ENCODE measurements around the gene AGXT.

Gene AGXT

DNA sequence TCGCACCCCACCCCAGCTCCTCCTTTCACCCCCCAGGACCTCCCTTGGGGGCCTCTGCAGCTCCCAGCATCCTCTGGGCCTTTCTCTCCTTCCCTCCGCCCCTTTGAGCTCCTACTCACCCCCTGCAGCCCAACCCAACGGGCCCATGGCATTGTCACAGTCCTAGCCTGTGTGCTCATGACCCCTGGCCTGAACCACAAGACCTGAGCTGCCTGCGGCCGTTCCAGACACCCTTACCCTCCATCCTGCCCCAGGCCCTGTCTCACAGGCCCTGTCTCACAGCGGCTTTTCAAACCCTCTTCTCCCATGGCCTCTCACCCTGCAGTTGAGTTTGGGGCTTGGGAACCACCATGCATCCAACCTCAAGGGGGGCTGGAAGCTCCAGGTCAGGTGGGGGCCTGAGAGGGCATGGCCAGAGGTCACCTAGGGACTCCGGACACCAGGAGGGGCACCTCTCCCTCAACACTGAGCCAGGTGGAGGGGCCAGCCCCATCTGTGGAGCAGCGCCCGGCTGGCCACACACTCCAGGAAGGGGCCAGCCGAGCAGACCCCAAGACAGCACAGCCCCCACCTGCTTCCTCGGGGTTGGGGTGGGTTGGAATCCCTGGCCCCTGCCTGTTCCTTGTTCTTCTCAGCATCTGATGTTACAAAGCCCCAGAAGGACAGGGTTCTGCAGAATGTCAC, 20.4 kb downstream of the AGXT start:
- no peak for DNase-seq (ENCODE audit: low read depth, low spot score)
- no peak overlapping the region for H3K4me3 ChIP-seq
- H3K9ac ChIP-seq (ENCODE audit: insufficient read length): no peak overlapping the region
- TF ChIP-seq POLR2AphosphoS5 (IDR thresholded peaks at IDR 0.05; ENCODE audit: borderline replicate concordance, low read depth, low read length): no peak
- TF ChIP-seq EZH2 (IDR thresholded peaks at IDR 0.05): no peak
- H3K36me3 ChIP-seq (ENCODE audit: insufficient read depth, low read length): no peaks in the 10 kb centered on the region
- H3K27ac ChIP-seq: no peak overlapping the region
- H3K9me3 ChIP-seq (ENCODE audit: low read depth, low read length): no peaks in the 10 kb centered on the region

DNA sequence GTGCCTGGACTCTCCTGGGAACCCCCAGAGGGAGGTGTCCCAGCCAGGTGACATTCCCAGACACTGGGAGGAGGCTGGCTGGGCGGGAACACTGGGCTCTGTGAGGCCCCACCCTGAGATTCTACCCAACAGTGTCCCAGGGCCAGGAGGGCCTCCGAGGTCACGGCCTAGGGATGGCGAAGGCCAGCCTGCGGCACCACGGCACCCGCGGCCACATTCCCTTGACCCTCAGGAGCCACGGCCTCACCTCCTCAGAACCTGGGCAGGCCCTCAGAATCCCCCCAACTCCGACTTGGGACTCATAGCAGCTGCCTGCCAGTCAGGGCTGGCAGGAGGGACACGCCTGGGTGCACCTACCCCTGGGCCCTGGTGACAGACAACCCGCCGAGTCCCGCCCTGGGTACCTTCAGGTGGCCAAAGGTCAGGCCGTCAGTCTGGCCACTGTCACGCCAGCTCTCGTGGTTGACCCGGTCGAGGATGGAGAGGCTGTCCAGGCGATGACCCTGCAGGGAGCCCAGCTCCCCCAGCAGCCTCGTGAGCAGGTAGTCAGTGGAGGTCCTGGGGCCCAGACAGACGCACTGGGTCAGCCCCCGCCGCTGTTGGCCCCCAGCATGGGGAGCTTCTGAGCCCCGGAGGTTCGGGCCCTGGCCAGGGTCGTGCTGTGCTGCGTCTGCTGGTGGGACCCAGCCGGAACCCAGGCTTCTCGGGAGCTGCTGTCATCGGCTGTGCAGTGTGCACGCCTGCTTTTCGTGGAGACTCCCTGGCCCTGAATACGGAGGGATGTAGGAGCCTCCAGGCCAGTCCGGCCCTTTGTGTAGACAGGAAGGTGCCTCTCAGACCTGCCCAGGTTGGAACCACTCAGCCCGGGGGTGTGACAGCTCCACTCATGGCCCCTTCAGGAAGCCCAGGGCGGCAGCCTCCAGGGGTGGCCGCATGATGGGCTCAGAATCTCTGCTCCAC, 21.3 kb downstream of the AGXT start:
- no peak for TF ChIP-seq FOXP2 (optimal IDR thresholded peaks at IDR 0.05; ENCODE audit: control extremely low read depth, extremely low read length, insufficient read depth)
- TF ChIP-seq EZH2 (IDR thresholded peaks at IDR 0.05): no peak
- TF ChIP-seq POLR2AphosphoS5 (IDR thresholded peaks at IDR 0.05; ENCODE audit: borderline replicate concordance, low read depth, low read length): no peak
- Histone ChIP-seq H3K9ac (ENCODE audit: insufficient read length) (no peak overlapping the region), H3K9me3 (ENCODE audit: low read depth, low read length) (no peaks in the 10 kb centered on the region), H3K36me3 (ENCODE audit: insufficient read depth, low read length) (no peaks in the 10 kb centered on the region), H3K27ac (no peak overlapping the region), H3K4me3 (no peak overlapping the region)
- no peak for DNase-seq (ENCODE audit: low read depth, low spot score)

DNA sequence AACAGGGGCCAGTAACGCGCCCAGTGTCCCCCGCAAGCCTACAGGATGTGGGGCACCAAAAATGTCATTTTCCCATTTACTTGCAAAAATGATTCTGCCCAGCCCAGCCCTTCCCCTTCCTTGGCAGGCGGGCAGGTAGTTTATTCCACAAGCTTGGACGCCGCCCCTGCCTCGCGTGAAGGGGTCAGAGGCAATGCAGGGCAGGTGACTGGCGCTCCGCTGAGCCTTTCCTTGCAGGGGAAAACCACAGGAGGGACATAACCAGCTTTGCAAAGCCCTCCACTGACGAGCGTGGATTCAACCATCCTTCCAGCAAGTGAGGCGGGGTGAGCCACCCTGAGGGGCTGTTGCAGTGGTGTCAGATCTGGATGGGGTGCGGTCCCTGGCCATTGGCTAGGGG, 22.1 kb downstream of the AGXT start:
- no peak overlapping the region for H3K27ac ChIP-seq
- TF ChIP-seq FOXP2 (optimal IDR thresholded peaks at IDR 0.05; ENCODE audit: control extremely low read depth, extremely low read length, insufficient read depth): no peak
- H3K4me3 ChIP-seq: no peak overlapping the region
- no peaks in the 10 kb centered on the region for H3K36me3 ChIP-seq (ENCODE audit: insufficient read depth, low read length)
- no peak for DNase-seq (ENCODE audit: low read depth, low spot score)
- no peaks in the 10 kb centered on the region for H3K9me3 ChIP-seq (ENCODE audit: low read depth, low read length)
- no peak overlapping the region for H3K9ac ChIP-seq (ENCODE audit: insufficient read length)

DNA sequence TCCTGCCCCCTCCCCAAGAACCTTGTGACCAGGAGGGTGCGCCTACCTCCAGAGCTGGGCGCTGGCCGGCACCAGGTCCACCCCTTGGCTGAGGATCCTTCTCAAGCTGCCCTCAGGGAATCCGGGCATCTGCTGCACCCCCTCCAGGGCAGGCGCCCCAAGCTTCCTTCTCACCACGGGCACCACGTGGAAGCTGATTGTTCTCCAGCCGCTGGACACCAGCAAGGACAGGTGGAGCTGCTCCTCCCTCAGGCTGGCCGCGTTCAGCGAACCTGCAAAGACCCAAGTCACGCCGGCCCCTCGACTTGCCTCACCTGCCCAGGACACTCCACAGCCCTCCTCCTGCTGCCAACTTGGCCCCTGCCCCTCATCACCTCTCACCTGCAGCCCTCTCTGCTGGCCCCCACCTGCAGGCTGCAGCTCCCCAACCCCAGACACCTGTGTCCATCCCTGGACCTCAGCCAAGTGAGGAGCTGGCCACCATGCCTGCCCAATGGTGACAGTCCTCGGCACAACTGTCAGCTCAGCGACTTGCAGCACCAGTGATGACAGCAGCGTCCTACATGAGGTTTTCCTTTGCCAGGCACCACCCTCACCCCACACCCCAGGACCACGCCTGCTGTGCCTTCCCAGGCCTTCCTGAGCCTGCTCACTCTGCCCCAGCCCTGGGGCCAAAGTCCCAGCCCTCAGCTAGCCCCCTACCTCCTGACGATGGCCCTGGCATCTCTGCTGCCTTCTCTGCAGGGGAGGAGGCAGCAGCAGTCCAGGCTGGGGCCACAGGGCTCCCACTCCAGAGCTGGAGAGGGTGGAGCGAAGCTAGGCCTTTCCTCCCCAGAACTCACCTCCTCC, 23.1 kb downstream of the AGXT start:
- Histone ChIP-seq H3K4me3 (no peak overlapping the region), H3K9ac (ENCODE audit: insufficient read length) (no peak overlapping the region), H3K9me3 (ENCODE audit: low read depth, low read length) (no peaks in the 10 kb centered on the region), H3K36me3 (ENCODE audit: insufficient read depth, low read length) (no peaks in the 10 kb centered on the region), H3K27ac (no peak overlapping the region)
- DNase-seq (ENCODE audit: low read depth, low spot score): no peak
- TF ChIP-seq POLR2AphosphoS5 (IDR thresholded peaks at IDR 0.05; ENCODE audit: borderline replicate concordance, low read depth, low read length) (no peak), FOXP2 (optimal IDR thresholded peaks at IDR 0.05; ENCODE audit: control extremely low read depth, extremely low read length, insufficient read depth) (no peak), EZH2 (IDR thresholded peaks at IDR 0.05) (no peak)

DNA sequence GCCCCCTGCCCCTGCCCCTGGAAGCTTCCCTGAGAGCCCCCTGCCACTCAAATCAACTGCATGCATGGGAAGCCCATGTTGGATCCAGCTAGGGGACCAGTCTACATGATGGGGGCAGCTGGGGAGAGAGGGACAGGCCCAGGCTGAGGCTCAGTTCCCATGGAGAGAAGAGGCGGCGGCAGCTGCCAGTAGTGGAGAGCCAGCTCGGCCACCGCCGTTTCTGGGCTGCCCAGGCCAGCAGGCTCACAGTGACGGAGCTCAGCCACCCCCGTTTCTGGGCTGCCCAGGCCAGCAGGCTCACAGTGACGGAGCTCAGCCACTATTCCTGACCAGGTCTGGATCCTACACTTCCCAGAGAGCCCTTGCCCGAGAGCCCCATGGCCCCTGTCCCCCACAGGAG, 23.7 kb downstream of the AGXT start:
- H3K27ac ChIP-seq: no peak overlapping the region

DNA sequence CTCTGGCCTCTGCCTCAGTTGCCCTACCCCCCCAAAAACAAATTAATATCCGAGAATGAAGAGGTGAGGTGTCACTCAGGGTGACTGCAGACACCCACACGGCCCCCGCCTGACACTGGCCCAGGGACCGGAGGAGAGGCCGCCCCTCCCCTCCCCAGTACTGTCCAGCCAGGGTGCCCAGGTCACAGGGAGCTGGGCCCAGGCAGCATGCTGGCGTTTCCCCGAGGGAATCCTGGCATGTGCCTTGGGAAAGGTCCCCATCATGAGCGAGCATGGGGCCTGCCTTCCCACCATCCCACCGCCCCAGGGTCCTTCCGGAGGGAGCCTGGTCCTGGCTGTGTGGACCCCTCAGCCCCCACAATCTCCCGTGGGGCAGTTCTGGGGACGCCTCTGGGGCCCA, 24.3 kb downstream of the AGXT start:
- Histone ChIP-seq H3K9me3 (ENCODE audit: low read depth, low read length) (no peaks in the 10 kb centered on the region), H3K4me3 (no peak overlapping the region), H3K36me3 (ENCODE audit: insufficient read depth, low read length) (no peaks in the 10 kb centered on the region), H3K9ac (ENCODE audit: insufficient read length) (no peak overlapping the region), H3K27ac (no peak overlapping the region)
- no peak for TF ChIP-seq POLR2AphosphoS5 (IDR thresholded peaks at IDR 0.05; ENCODE audit: borderline replicate concordance, low read depth, low read length)
- TF ChIP-seq FOXP2 (optimal IDR thresholded peaks at IDR 0.05; ENCODE audit: control extremely low read depth, extremely low read length, insufficient read depth): no peak
- TF ChIP-seq EZH2 (IDR thresholded peaks at IDR 0.05): no peak
- no peak for DNase-seq (ENCODE audit: low read depth, low spot score)

More for the DNA sequence above, 23.7 kb downstream of the AGXT start:
- no peak for TF ChIP-seq FOXP2 (optimal IDR thresholded peaks at IDR 0.05; ENCODE audit: control extremely low read depth, extremely low read length, insufficient read depth)
- DNase-seq (ENCODE audit: low read depth, low spot score): no peak
- Histone ChIP-seq H3K36me3 (ENCODE audit: insufficient read depth, low read length) (no peaks in the 10 kb centered on the region), H3K9me3 (ENCODE audit: low read depth, low read length) (no peaks in the 10 kb centered on the region), H3K9ac (ENCODE audit: insufficient read length) (no peak overlapping the region), H3K4me3 (no peak overlapping the region)

DNA sequence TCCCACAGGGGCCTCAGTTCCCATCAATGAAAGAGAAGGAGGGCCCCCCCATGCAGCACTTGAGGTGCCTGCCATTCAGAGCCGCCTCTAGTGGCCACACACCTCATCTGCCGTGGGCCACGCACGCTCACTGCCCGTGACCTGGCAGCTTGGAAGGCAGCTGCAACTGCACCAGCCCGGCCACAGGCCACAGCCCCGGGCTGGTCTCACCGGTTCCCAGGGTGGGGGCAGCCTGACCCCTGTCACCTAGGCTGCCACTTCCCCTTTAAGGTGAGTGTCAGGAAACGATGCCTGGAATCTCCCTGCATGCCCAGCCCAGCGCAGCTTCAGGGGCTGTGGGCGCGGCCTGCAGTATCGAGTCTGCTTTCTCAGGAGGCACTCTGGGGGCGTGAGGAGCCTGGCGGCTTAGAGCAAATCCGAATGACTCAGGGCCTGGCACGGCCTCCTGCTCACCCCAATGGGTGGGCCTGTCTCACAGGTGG, 24.8 kb downstream of the AGXT start:
- H3K9ac ChIP-seq (ENCODE audit: insufficient read length): no peak overlapping the region
- no peak for DNase-seq (ENCODE audit: low read depth, low spot score)
- H3K36me3 ChIP-seq (ENCODE audit: insufficient read depth, low read length): no peaks in the 10 kb centered on the region
- TF ChIP-seq FOXP2 (optimal IDR thresholded peaks at IDR 0.05; ENCODE audit: control extremely low read depth, extremely low read length, insufficient read depth) (no peak), EZH2 (IDR thresholded peaks at IDR 0.05) (no peak), POLR2AphosphoS5 (IDR thresholded peaks at IDR 0.05; ENCODE audit: borderline replicate concordance, low read depth, low read length) (no peak)
- no peaks in the 10 kb centered on the region for H3K9me3 ChIP-seq (ENCODE audit: low read depth, low read length)
- no peak overlapping the region for H3K4me3 ChIP-seq
- no peak overlapping the region for H3K27ac ChIP-seq

DNA sequence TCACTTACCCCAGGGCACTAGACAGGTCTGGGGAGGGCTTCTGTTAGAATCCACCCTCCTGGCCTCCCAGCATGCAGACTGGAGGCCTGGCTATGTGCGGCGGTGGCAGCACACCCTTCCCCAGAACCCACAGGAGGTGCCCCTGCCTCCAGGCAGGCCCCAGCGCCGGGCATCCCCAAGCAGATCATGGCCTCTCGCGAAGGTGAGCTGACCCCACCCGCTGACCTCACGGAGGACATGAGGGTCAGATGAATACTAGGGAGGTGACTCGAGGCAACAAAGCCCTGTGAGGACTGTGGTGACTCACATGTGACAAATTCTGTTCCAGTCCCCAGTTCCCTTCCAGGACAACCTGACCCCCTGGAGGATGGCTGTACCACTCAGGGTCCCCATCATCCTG, 25.4 kb downstream of the AGXT start:
- TF ChIP-seq POLR2AphosphoS5 (IDR thresholded peaks at IDR 0.05; ENCODE audit: borderline replicate concordance, low read depth, low read length) (no peak), FOXP2 (optimal IDR thresholded peaks at IDR 0.05; ENCODE audit: control extremely low read depth, extremely low read length, insufficient read depth) (no peak), EZH2 (IDR thresholded peaks at IDR 0.05) (no peak)

More for the DNA sequence above, 25.4 kb downstream of the AGXT start:
- H3K9ac ChIP-seq (ENCODE audit: insufficient read length): no peak overlapping the region
- H3K27ac ChIP-seq: no peak overlapping the region
- DNase-seq (ENCODE audit: low read depth, low spot score): no peak
- no peaks in the 10 kb centered on the region for H3K9me3 ChIP-seq (ENCODE audit: low read depth, low read length)
- no peak overlapping the region for H3K4me3 ChIP-seq
- H3K36me3 ChIP-seq (ENCODE audit: insufficient read depth, low read length): no peaks in the 10 kb centered on the region
